ENCODE measurements around the gene SCAF1. TPM values are rescaled to one million over a fixed set of nuclear protein-coding genes. Genes with fewer than 3 reads are reported as not detected.

Gene SCAF1
- total and polyA plus RNA-seq, 2 of the 13 experiments (the other 11 are each of a cell fraction or from before 2014, with no cell fraction given) = 3.3 to 6.1 TPM

- TF ChIP-seq NR2F1 (CRISPR knock-in tag; IDR thresholded peaks at IDR 0.05) = peak in 1 of 2 experiments; percentile 50; a peak in 1 of 4 replicates
- no peak for TF ChIP-seq AKNA (CRISPR knock-in tag; IDR thresholded peaks at IDR 0.05; ENCODE audit: borderline replicate concordance)
- peak; percentile 68 for TF ChIP-seq RFX5 (IDR thresholded peaks at IDR 0.05; ENCODE audit: low read depth, low read length)
- TF ChIP-seq HDAC1 (CRISPR knock-in tag; IDR thresholded peaks at IDR 0.05) = peak; percentile 51
- TF ChIP-seq FOXA1 (IDR thresholded peaks at IDR 0.05) = no peak
- TF ChIP-seq FOXA1 (CRISPR knock-in tag; IDR thresholded peaks at IDR 0.05) = 0 out of 2 replicates have a peak, but pooled peaks have one; percentile 9
- peak; percentile 74 for TF ChIP-seq ISL2 (CRISPR knock-in tag; IDR thresholded peaks at IDR 0.05)
- TF ChIP-seq ATM (IDR thresholded peaks at IDR 0.05; ENCODE audit: borderline replicate concordance) = no peak
- TF ChIP-seq, protein P1, sequence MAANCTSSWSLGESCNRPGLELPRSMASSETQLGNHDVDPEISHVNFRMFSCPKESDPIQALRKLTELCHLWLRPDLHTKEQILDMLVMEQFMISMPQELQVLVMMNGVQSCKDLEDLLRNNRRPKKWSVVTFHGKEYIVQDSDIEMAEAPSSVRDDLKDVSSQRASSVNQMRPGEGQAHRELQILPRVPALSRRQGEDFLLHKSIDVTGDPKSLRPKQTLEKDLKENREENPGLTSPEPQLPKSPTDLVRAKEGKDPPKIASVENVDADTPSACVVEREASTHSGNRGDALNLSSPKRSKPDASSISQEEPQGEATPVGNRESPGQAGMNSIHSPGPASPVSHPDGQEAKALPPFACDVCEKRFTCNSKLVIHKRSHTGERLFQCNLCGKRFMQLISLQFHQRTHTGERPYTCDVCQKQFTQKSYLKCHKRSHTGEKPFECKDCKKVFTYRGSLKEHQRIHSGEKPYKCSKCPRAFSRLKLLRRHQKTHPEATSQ (CRISPR knock-in tag; IDR thresholded peaks at IDR 0.05; ENCODE audit: borderline replicate concordance) = no peak
- TF ChIP-seq POLR2G (IDR thresholded peaks at IDR 0.05; ENCODE audit: low read depth, low read length) = peak; percentile 84
- no peak for TF ChIP-seq ZNF3 (CRISPR knock-in tag; IDR thresholded peaks at IDR 0.05)
- no peak for TF ChIP-seq ZNF251 (CRISPR knock-in tag; IDR thresholded peaks at IDR 0.05)
- TF ChIP-seq BRD4 (CRISPR knock-in tag; IDR thresholded peaks at IDR 0.05) = no peak; the same call in 1 of the 2 replicates
- peak; percentile 43; the same call in 1 of the 2 replicates for TF ChIP-seq MEIS2 (CRISPR knock-in tag; IDR thresholded peaks at IDR 0.05)
- TF ChIP-seq CREM (IDR thresholded peaks at IDR 0.05) = peak; percentile 98
- peak; percentile 28; the same call in 1 of the 2 replicates for TF ChIP-seq CREM (CRISPR knock-in tag; IDR thresholded peaks at IDR 0.05)
- TF ChIP-seq CCDC6 (CRISPR knock-in tag; IDR thresholded peaks at IDR 0.05) = 0 out of 2 replicates have a peak, but pooled peaks have one; percentile 69
- no peak for TF ChIP-seq HNRNPL (IDR thresholded peaks at IDR 0.05; ENCODE audit: low read depth, low read length)
- no peak for TF ChIP-seq ZMYM3 (CRISPR knock-in tag; IDR thresholded peaks at IDR 0.05)
- no peak; the same call in 1 of the 2 replicates for TF ChIP-seq NFKB2 (CRISPR knock-in tag; IDR thresholded peaks at IDR 0.05; ENCODE audit: borderline replicate concordance)
- peak; percentile 71; the same call in 1 of the 2 replicates for TF ChIP-seq ZC3H4 (CRISPR knock-in tag; IDR thresholded peaks at IDR 0.05; ENCODE audit: borderline replicate concordance)
- no peak for TF ChIP-seq ZSCAN22 (CRISPR knock-in tag; IDR thresholded peaks at IDR 0.05)
- TF ChIP-seq ZNF577 (CRISPR knock-in tag; IDR thresholded peaks at IDR 0.05; ENCODE audit: borderline replicate concordance, low read depth) = no peak
- TF ChIP-seq, protein P2, sequence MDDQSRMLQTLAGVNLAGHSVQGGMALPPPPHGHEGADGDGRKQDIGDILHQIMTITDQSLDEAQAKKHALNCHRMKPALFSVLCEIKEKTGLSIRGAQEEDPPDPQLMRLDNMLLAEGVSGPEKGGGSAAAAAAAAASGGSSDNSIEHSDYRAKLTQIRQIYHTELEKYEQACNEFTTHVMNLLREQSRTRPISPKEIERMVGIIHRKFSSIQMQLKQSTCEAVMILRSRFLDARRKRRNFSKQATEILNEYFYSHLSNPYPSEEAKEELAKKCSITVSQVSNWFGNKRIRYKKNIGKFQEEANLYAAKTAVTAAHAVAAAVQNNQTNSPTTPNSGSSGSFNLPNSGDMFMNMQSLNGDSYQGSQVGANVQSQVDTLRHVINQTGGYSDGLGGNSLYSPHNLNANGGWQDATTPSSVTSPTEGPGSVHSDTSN (CRISPR knock-in tag; IDR thresholded peaks at IDR 0.05; ENCODE audit: borderline replicate concordance) = no peak
Measured at GRCh38 chr19:49641688-49642491, at the start of gene SCAF1 (continued).

Measured in HepG2 (cell line).